GM18861 (cell line): ENCODE measurements around the gene UBR1.
"Not testable (repeated sequence)": the region's sequence is repeated elsewhere in the genome, so short reads cannot be mapped to it uniquely, and the experiment has no call there.

Experiments used
- ATAC-seq: cut with Tn5 transposase; IDR thresholded peaks from one replicate; pipeline ENCODE4 v1.9.1; 2021; ENCODE audit not compliant: unreplicated experiment

Gene UBR1

DNA sequence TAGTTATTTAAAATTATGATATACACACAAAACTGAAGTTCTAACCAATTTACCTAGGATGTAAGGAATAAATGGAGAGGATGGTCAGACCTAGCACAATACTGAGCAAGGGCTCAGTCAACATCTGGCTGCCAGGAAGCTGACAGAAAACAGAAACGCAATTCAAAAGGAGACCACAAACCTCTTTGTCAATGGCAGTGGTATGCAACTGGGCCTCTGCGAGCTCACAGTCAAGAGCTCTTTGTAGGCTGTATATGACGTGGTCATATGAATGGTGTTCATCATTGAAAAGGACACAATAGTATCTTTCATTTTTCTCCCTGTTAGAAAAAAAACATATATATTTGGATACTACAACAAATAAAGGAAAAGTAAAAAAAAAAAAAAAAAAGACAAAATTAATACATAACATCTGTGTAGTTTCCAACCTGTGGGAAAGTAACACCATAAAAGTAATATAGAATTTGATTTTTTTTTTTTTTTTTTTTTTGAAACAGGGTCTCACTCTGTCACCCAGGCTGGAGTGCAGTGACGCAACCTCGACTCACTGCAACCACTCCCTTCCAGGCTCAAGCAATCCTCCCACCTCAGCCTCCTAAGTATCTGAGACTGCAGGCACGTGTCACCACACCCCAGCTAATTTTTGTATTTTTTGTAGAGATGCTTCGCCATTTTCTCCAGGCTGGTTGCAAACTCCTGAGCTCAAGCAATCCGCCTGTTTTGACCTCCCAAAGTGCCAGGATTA, 37.9 kb downstream of the UBR1 start:
- no peak for ATAC-seq

DNA sequence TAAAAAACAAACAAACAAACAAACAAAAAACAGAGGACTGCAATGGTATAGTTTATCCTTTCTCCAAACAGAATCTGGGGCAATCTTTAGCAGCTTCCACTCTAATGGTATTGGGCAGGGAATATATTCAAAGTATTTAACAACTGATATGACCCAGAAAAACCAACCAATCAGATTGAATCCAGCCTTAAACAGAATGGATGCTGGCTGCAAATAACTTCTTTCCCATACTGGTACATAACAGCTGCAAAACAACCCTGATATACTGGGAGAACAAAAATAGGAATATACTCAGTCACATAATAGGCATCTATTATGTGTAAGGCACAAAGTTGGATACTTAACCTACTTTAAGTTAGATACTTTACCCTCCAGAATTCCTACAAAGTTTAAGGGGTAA, 49.1 kb downstream of the UBR1 start:
- ATAC-seq, result no peak

DNA sequence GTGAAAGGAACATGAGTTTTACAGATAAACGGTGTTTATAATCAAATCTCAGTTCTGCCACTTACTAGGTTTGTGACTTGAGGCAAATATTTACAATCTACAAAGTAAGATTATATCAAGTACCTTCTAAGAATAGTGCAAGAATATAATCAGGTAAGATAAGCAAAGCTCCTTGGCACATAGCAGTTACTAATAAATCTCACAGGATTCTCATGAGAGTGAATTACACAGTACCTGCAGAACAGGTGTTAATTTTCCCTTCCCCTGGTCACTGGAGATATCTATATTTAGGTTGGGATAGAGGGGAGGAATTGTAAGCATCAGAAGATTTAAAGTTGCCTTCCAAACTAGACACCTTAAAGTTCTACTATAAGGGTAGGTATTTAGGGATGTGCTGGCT, 53.0 kb downstream of the UBR1 start:
- no peak for ATAC-seq

DNA sequence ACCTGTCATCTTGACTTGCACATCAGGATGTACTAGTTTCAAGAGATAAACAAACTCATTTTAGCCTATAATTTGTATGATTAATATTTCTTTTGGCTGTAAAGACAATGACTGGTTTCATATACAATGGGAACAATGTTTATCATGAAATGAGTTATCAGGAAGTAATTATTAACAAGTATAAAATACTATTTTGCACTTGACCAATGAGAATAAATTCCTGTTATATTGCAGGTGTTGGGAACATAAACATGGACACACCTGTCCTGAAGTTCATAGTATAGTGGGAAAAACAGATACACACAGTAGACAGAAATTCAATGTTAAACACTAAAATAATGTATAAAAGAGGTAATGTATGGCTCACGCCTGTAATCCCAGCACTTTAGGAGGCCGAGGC, 56.9 kb downstream of the UBR1 start:
- ATAC-seq, result no peak

DNA sequence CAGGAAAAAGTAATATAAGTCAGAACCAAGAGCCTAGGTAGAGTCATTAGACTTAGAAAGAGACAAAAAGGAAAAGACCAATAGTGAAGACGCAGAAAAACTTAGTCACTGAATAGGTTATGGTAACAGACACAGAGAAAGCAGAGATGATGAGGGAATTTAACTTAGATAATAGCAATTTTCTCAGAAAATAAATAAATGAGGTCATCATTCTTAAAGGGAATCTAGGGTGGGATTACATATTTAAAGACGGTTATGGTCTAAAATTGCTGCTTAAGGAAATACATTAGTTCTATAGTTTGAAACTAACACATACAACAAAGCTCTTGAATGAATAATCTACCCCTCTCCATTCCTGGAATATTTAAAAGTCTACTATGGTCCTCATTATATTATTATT, 59.4 kb downstream of the UBR1 start:
- ATAC-seq, result no peak

DNA sequence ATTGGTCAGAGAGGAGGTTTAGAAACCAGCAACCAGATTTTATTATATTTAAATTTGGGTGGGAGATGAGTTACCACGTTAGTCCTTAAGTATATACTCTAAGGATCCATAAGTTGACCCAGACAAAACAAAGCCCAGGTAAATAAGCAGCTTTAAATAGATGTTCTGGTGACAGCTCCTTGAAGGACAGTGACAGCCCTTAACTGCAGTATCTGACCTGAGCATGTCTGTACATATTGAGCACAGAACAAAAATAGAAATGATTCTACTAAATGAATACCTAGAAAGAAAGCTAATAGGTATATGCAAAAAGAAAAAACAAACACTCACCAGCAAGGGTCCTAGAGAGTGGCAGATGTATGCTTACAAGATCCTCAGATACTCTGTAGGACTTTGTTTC, 63.0 kb downstream of the UBR1 start:
- ATAC-seq, result no peak

DNA sequence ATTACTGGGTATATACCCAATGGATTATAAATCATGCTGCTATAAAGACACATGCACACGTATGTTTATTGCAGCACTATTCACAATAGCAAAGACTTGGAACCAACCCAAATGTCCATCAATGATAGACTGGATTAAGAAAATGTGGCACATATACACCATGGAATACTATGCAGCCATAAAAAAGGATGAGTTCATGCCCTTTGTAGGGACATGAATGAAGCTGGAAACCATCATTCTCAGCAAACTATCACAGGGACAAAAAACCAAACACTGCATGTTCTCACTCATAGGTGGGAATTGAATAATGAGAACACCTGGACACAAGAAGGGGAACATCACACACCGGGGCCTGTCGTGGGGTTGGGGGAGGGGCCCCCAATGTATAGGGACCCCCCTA, 64.8 kb downstream of the UBR1 start:
- ATAC-seq, result not testable (repeated sequence)

DNA sequence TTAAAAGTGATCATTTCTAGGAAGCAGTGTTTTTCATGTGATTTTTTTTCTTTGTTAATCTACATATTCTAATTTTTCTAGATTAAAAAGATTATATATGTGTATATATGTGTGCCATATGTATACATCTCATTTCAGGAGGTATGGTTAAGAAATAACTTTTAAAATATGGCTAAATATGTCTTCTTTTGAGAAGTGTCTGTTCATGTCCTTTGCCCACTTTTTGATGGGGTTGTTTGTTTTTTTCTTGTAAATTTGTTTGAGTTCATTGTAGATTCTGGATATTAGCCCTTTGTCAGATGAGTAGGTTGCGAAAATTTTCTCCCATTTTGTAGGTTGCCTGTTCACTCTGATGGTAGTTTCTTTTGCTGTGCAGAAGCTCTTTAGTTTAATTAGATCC, 70.6 kb downstream of the UBR1 start:
- not testable (repeated sequence) for ATAC-seq

DNA sequence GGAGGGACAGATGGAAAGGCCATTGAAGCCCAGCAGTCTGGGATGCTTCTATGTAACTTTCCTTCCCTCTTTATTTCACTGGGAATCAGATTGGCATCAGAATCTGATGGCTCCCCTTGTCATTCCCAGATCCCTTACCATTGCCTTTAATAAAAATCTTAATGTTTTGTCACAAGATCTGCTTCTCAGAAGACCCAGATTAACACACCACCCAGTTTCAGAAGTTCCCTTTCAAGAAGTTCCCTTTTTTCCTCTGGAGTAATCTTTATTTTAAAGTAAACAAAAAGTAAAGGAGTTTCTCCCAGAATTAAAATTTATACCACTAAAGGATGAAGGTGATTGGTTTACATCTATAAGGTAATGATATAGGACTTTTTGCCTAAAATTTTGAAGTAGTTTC, 76.4 kb downstream of the UBR1 start:
- no peak for ATAC-seq

DNA sequence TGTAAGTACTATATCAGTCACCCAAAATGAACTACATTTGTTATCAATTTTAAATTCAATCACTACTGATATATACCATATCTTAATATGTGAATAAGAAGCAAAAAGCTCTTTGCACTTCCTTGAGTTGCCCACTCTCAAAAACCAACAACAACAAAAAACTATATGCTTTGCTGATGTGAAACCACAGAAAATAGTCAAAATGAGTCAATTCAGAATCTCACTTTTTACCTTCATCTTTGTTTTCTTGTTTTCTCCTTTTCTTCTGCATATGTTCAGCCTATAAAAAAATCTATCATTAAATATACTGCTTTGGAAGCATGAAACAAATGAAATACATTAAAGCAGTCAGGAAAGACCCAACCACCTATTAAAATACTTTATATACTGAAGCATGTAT, 80.7 kb downstream of the UBR1 start:
- ATAC-seq, result no peak

DNA sequence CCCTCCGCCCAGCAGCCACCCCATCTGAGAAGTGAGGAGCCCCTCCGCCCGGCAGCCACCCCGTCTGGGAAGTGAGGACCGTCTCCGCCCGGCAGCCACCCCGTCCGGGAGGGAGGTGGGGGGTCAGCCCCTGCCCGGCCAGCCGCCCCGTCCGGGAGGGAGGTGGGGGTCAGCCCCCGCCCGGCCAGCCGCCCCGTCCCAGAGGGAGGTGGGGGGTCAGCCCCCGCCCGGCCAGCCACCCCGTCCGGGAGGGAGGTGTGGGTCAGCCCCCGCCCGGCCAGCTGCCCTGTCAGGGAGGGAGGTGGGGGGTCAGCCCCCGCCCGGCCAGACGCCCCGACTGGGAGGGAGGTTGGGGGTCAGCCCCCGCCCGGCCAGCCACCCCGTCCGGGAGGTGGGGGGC, 91.2 kb downstream of the UBR1 start:
- not testable (repeated sequence) for ATAC-seq

DNA sequence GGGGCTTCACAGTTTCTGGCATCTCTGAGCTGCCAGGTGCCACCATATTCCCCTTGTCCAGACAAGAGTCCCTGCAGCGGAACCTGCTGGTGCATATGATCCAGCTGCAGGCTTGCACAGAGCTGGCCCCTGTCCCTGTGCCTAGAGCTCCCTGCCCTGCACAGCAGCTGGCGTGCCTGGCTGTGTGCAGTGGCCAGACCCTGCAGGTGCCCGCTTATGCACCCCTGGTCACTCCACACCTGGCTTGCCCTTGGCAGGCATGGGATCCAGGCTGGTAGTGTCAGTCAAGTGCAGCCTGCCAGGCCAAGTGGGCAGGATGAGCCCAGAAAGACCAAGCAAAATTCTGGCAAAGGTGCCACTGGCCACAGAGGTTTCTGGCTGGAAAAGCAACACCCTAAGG, 96.6 kb downstream of the UBR1 start:
- ATAC-seq, result no peak

DNA sequence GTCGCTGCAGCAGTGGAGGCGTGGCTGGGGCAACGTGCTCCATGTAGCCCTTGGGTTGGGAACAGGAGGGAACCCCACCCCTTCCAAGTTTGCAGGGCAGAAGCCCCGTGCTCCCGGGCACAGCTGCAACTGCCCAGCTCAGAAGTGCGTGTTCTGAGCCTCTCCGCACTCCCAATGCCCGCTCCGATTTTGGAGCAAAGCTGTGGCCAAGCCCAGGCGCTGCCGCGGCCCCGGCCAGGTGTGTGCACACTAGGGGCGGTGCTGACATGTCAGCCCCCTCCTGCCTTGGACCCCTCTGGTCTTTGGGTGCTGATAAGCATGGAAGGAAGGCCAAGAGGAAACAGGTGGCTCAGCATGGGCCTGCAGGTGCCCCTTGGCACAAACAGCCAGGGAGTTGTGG, 97.7 kb downstream of the UBR1 start:
- no peak for ATAC-seq

DNA sequence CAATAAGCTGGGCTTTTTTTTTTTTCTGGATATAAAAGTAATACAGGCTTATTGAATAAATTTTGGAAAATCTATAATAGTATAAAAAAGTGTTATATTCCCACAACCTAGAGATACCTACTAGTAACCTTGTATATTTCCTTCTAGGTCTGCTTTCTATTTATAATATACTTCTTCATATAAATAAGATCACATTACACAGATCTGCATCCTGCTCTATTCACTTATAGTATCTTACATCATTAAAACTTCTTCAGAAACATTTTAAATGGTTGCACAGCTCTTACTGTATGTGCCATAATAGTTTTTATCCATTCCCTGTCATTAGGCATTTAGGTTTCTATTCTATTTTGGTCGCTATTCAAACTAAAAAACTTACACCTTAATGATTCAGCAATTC, 98.3 kb downstream of the UBR1 start:
- no peak for ATAC-seq

DNA sequence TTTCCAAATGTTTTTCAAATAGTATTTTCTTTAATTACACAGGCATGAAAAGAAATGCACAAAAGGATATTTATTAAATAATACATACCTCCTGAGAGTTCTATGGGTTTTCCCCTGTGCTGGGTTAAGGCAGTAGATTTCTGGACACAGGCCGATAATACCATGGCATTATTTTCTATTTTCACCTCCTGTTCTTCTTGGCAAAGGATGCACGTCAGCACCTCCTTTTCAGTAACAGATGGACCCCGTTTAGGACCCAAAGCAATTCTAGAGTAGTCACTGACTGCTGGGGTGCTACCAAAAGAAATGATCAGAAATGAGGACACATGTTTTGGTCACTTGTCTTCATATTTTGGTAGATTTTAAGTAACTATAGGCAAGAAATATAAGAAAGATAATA, 98.8 kb downstream of the UBR1 start:
- ATAC-seq, result no peak

DNA sequence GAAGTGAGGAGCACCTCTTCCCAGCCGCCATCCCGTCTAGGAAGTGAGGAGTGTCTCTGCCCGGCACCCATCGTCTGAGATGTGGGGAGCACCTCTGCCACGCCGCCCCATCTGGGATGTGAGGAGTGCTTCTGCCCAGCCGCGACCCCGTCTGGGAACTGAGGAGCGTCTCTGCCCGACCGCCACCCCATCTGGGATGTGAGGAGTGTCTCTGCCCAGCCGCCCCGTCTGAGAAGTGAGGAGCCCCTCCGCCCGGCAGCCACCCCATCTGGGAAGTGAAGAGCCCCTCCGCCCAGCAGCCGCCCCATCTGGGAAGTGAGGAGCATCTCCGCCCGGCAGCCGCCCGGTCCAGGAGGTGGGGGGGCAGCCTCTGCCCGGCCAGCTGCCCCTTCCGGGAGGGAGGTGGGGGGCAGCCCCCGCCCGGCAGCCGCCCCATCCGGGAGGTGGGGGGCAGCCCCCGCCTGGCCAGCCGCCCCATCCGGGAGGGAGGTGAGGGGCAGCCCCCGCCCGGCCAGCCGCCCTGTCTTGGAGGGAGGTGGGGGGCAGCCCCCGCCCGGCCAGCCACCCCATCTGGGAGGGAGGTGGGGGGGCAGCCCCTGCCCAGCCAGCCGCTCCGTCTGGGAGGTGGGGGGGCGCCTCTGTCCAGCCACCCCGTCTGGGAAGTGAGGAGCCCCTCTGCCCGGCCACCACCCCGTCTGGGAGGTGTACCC, 100.8 kb downstream of the UBR1 start:
- ATAC-seq, result not testable (repeated sequence)

DNA sequence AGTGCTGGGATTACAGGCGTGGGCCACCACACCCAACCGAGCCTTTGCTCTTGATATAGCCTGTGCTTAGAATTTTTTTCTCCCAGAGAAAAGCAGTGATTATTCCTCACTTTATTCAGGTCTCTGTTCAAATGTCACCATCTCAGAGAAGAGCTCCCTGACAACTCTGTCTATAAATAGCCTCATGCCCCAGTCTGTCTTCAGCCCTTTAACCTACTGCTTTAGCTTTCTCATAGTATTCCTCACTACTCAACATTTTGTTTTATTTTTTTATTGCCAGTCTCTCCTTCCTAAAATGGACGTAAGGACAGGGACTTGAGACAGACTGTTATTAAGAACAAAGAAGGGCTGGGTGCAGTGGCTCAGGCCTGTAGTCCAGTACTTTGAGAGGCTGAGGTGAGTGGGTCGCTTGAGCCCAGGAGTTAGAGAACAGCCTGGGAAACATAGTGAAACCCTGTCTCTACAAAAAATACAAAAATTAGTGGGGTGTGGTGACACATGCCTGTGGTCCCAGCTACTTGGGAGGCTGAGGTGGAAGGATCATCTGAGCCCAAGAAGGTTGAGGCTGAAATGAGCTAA, 106.5 kb downstream of the UBR1 start:
- ATAC-seq, result no peak

DNA sequence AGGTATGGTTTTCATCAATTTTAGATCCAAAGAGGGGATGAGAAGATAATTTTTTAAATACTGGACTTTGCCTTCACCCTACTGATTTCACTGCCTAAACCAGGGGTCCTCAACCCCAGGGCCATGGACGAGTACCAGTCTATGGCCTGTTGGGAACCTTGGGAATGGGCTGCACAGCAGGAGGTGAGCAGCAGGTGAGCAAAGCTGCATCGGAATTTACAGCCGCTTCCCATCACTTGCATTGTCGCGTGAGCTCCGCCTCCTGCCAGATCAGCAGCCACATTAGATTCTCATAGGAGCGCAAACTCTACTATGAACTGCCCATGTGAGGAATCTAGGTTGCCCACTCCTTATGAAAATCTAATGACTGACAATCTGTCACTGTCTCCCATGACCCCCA, 109.0 kb downstream of the UBR1 start:
- ATAC-seq, result no peak

DNA sequence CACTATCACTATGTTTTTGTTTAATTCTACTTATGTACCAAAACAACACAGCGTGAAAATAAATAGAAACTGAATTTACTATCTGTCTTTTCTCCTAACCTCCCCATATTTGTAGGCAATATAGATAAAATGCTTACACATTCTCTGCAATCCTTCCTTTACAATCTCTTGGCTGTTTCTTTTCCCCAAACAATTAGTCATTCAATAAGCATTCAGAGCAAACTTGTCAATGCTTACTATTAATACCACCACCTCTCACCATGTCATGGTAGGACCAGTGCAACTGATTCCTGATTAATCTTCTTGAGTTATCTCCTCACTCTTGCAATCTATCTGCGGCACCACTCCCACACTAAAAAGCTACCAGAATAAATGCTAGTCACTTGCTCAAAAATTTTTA, 111.3 kb downstream of the UBR1 start:
- ATAC-seq, result no peak

DNA sequence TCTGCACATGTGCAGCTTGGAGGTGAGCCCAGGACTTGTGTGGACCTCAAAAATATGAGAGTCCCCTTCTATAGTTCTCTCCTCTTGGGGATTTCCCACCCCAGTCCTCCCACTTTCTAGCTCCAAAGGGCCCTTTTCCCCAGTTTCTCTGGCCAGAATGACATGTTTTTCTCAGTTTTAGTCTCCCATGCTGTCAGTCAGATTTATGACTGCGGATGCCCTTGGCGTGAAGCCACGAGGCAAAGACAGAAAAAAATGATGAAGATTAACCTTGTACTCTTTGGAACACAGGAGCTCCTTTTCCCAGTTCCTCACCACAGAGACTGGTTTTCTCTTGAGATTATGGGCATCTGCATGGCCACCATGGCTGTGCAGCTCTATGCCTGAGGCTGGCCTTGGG, 113.2 kb downstream of the UBR1 start:
- ATAC-seq, result no peak

DNA sequence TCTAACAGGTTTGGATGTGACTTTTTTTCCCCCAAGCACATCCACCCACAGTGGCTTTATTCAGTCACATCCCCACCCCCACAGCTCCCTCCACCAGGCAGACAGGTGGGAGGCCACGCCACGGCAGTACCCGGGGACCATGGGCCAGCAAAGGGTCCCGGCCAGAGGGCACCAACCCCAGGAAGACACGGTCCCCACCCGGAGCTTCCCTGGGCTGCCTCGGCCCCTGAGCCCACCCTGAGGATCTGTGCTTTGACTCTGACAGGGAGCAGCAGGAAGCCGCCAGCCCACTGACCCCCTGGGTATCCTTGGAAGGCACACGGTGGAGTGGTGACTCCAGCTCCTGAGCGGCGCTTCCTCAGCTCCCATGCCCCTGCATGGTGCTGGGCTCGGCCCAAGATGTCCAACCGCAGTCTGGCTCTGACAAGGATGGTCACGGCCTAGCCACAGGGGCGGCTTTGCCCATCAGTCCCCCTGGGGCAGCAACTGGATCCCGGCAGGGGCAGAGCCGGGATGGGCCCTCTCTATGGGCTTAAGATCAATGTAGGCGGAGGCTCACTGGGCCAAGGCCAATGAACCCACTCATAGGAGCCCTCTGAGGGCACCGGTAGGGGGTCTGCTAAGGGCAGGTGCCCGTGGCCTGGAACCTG, 119.0 kb downstream of the UBR1 start:
- no peak for ATAC-seq

DNA sequence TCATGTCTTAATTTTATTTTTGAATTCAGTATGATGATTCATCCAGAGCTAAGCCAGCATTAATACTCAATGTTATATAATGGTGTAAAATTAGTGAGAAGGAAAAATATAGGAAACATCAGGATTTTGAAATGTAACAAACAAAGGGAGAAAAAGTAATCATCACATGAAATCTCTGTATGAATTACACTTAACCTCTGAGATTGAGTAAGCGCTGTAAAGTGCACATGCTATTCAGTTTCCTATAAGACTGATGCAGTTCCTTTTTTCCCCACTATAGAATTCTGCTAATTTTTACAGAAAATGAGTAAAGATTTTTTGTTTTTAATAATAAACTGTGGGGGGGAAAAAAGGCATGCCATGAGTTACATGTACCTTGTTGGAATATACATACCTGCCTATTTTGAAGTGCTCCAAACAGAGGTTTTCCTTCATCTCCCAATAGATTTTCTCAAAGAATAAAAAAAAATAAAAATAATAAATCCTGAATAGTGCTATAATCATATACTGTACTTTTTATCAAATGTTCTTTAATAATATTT, 121.3 kb downstream of the UBR1 start:
- ATAC-seq, result no peak
